Right atrium auricular region (tissue), 2 donors: ENCODE results near the gene CNTNAP2. TPM values are rescaled to one million over a fixed set of nuclear protein-coding genes. Genes with fewer than 3 reads are reported as not detected.

ENCODE experiments used
- DNase-seq: peaks from one replicate; pipeline ENCODE4 v3.0.0-alpha.2; 2019; ENCODE audit warnings: low spot score
- H3K27ac ChIP-seq, 2 donors: fragments of 200-600 bp; sonication (generic); 1 replicate in 1 of 2; 2 replicates in 1 of 2; pipeline ENCODE4 v1.5.1; 2016 to 2019
- H3K27me3 ChIP-seq, 2 donors: fragments of 200-600 bp; sonication (generic); one replicate each; pipeline versions ENCODE4 v1.5.1 to v1.6.0; 2017 to 2019
- H3K36me3 ChIP-seq: fragments of 200-600 bp; sonication (generic); one replicate; pipeline ENCODE4 v1.5.1; 2016
- H3K4me1 ChIP-seq, 2 donors: fragments of 200-600 bp; sonication (generic); one replicate each; pipeline versions ENCODE4 v1.5.1 to v1.6.0; 2017 to 2019
- H3K4me3 ChIP-seq, 2 donors: fragments of 200-600 bp; sonication (generic); 1 replicate in 1 of 2; 2 replicates in 1 of 2; pipeline ENCODE4 v1.5.1; 2017 to 2019; ENCODE audit warnings: mild to moderate bottlenecking in 1 of 2, moderate library complexity in 1 of 2
- H3K9me3 ChIP-seq, 2 donors: fragments of 200-600 bp; sonication (generic); one replicate each; pipeline ENCODE4 v1.5.1; 2019
- CTCF ChIP-seq, 2 donors: fragments of 200-600 bp; sonication (generic); IDR thresholded peaks; one replicate each; pipeline ENCODE4 v1.5.1; 2019; ENCODE audit warnings: antibody characterized with exemption in 2 of 2
- total RNA-seq, 2 donors: library from RNA; depleted of rRNA; stranded (reverse); fragments of >200 nt; gene quantifications; one replicate each; pipeline ENCODE4 v1.1.0, GENCODE V29; 2016

The CNTNAP2 gene
- total RNA-seq, 2 donors from 2014 or later: 1.1 to 1.7 TPM

- no peak for DNase-seq
- TF ChIP-seq CTCF (IDR thresholded peaks at IDR 0.05): no peak
- no peaks in the 10 kb centered on the region for H3K36me3 ChIP-seq
Measured at GRCh38 chr7:146728141-146728540, 611.5 kb downstream of the CNTNAP2 start.

DNA sequence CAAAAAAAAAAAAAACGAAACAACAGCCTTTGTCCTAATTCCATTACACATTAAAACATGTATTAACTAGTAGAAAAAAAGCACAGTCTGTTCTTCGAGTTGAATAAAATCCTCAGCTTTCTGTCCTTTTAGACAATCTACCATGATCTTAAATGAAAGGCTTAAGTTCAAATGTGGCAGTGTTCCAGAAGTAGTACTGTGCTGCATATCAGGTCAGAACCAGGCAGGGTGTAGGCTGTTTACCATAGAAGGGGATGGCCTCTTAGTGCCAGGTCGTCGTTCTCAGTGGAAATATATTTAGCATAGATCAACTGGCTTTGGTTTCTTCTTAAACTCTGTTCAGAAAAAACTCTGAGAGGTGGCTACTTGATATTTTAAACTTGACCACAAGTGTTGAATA lies 612.0 kb downstream of the CNTNAP2 start:
- no peak overlapping the region for H3K4me3 ChIP-seq
- H3K27ac ChIP-seq: no peak overlapping the region
- H3K36me3 ChIP-seq: no peaks in the 10 kb centered on the region
- no peak for TF ChIP-seq CTCF (IDR thresholded peaks at IDR 0.05)
- no peak for DNase-seq
- no peaks in the 10 kb centered on the region for H3K4me1 ChIP-seq
- H3K9me3 ChIP-seq: peaks cover 0 to 4% of the 10 kb centered on the region in 2 donors
- H3K27me3 ChIP-seq: no peaks in the 10 kb centered on the region

More at GRCh38 chr7:146728141-146728540, 611.5 kb downstream of the CNTNAP2 start:
- Histone ChIP-seq H3K4me1 (no peaks in the 10 kb centered on the region), H3K9me3 (peaks cover 0 to 4% of the 10 kb centered on the region in 2 donors), H3K27me3 (no peaks in the 10 kb centered on the region), H3K27ac (no peak overlapping the region), H3K4me3 (no peak overlapping the region)

GRCh38 chr7:146731185-146731584 lies 614.6 kb downstream of the CNTNAP2 start:
- Histone ChIP-seq H3K4me3 (no peak overlapping the region), H3K4me1 (no peaks in the 10 kb centered on the region), H3K36me3 (no peaks in the 10 kb centered on the region), H3K9me3 (peaks cover 0 to 4% of the 10 kb centered on the region in 2 donors), H3K27ac (no peak overlapping the region), H3K27me3 (no peaks in the 10 kb centered on the region)
- DNase-seq: no peak
- TF ChIP-seq CTCF (IDR thresholded peaks at IDR 0.05): no peak

DNA sequence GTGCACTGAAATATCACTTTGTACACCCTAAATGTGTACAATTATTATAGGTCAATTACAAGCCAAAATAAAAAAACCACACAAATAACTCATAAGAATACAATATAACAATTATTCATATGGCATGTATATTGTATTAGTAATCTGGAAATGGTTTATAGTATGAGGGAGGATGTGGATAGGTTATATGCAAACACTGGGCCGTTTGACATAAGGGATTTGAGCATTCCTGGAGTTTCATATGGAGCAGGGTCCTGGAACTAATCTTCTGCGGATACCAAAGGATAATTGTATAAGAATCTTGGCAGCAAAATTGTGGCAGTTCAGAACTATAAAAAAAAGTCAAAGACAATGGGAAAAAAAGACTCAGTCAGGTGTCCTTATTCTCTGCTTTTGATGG lies 619.4 kb downstream of the CNTNAP2 start:
- H3K27ac ChIP-seq: no peak overlapping the region
- H3K27me3 ChIP-seq: no peaks in the 10 kb centered on the region
- TF ChIP-seq CTCF (IDR thresholded peaks at IDR 0.05): no peak
- H3K4me3 ChIP-seq: no peak overlapping the region
- H3K4me1 ChIP-seq: no peaks in the 10 kb centered on the region
- DNase-seq: no peak
- no peaks in the 10 kb centered on the region for H3K36me3 ChIP-seq
- H3K9me3 ChIP-seq: peaks cover 4 to 21% of the 10 kb centered on the region in 2 donors

DNA sequence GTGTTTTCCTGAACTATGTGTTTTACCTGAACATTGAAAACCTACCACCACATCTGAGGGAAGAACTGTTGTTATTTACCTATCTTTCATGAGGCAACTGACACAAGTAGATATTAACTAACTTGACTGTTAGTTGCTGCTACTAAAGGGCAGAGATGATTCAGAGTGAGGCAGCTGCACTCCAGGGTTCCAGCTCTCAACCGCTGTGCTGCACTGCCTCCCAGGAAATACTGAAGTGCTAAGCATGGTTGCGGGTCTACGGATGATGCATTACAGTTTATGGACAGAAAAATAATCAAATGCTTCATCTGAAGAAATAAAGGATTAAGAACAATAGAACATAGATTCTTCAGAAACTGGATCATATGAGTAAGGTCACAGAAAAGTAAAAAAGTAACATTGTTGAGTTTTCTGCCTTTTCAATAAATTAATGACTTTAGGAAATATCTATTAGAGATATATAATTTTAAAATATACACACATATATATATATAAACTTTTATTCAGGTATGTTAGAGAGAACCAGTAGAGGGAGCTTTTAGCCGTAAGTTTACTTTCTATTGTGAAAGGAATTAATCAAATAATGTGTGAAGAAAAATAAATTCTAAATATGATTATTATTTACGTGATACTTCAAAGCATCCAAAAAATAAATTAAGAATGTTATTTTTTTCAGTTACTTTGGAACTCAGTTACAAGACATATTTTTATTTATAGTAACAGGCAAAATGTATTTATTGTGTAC lies 620.0 kb downstream of the CNTNAP2 start:
- no peak overlapping the region for H3K27ac ChIP-seq
- no peak overlapping the region for H3K4me3 ChIP-seq
- H3K9me3 ChIP-seq: peaks cover 4 to 21% of the 10 kb centered on the region in 2 donors
- no peak for DNase-seq
- no peaks in the 10 kb centered on the region for H3K4me1 ChIP-seq
- no peak for TF ChIP-seq CTCF (IDR thresholded peaks at IDR 0.05)
- no peaks in the 10 kb centered on the region for H3K36me3 ChIP-seq
- H3K27me3 ChIP-seq: no peaks in the 10 kb centered on the region

- Histone ChIP-seq H3K27me3 (no peaks in the 10 kb centered on the region), H3K36me3 (no peaks in the 10 kb centered on the region), H3K4me3 (no peak overlapping the region), H3K4me1 (no peaks in the 10 kb centered on the region), H3K9me3 (peaks cover 0 to 21% of the 10 kb centered on the region in 2 donors), H3K27ac (no peak overlapping the region)
- no peak for TF ChIP-seq CTCF (IDR thresholded peaks at IDR 0.05)
- DNase-seq: no peak
Measured at GRCh38 chr7:146740039-146740438, 623.4 kb downstream of the CNTNAP2 start.
